ENCODE results near the gene BLM.

GRCh38 chr15:90812958-90813265, 95.8 kb downstream of the BLM start:
- TF ChIP-seq BHLHE40 (IDR thresholded peaks at IDR 0.05; ENCODE audit: low read depth, low read length) (no peak), CTCF (conservative IDR thresholded peaks at IDR 0.05; ENCODE audit: low read depth, low read length) (no peak), POLR2A (IDR thresholded peaks at IDR 0.05; ENCODE audit: low read depth, low read length) (no peak), MAZ (IDR thresholded peaks at IDR 0.05; ENCODE audit: borderline replicate concordance, low read depth, low read length) (no peak), RAD21 (IDR thresholded peaks at IDR 0.05; ENCODE audit: low read length) (no peak), USF2 (IDR thresholded peaks at IDR 0.05; ENCODE audit: low read depth, low read length) (no peak), RCOR1 (IDR thresholded peaks at IDR 0.05; ENCODE audit: insufficient replicate concordance, low read length) (no peak)
